NCI-H2029 (cell line): ENCODE data around the gene EFCAB13.
"Not testable (repeated sequence)": the region's sequence is repeated elsewhere in the genome, so short reads cannot be mapped to it uniquely, and the experiment has no call there.

Experiments
- DNase-seq: peaks from one replicate; lab custom pipeline; 2025; lab: John Stamatoyannopoulos, UW

EFCAB13 gene

DNA sequence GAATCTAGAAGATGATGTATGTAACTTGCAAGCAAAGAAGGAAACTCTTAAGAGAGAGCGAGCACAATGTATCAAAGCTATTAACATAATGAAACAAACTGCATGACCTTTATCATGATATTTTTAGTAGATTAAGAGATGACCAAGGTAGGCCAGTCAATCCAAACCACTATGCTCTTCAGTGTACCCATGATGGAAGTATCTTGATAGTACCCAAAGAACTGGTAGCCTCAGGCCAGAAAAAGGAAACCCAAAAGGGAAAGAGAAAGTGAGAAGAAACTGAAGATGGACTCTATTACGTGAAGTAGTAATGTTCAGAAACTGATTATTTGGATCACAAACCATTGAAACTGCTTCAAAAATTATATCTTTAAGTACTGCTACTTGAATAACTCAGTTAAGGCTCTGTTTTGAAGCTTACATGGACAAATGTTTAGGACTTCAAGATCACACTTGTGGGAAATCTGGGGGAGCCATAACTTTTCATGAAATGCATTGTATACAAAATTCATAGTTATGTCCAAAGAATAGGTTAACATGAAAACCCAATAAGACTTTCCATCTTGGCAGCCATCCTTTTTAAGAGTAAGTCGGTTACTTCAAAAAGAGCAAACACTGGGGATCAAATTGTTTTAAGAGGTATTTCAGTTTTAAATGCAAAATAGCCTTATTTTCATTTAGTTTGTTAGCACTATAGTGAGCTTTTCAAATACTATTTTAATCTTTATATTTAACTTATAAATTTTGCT lies 102.3 kb downstream of the EFCAB13 start:
- DNase-seq = not testable (repeated sequence)

GRCh38 chr17:47427985-47428384 lies 104.2 kb downstream of the EFCAB13 start:
- DNase-seq = no peak

DNA sequence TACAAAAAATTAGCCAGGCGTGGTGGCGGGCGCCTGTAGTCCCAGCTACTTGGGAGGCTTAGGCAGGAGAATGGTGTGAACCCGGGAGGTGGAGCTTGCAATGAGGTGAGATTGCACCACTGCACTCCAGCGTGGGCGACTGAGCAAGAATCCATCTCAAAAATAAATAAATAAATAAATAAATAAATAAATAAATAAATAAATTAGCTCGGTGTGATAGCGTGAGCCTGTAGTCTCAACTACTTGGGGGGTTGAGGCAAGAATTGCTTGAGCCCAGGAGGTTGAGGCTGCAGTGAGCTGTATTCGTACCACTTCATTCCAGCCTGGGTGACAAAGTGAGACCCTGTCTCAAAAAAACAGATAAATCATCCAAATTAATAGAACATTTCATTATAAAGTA lies 108.5 kb downstream of the EFCAB13 start:
- DNase-seq = not testable (repeated sequence)

DNA sequence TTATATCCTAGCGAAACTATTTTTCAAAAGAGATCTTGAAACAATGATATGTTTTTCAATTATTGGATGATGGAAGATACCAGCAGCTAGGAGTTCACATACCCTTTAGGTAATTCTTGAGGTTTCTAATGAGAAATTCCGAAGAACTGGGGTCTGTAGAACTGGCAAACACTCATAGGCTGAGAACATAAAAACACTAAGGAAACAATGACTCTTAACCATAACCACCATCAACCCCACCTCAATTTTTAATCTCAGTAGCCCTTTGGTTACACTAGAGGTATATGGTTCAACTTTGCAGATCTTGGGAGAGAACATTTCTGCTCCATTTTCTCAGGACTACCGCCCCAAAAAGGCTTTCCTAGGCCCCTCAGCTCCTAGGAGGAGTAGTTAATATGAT lies 141.4 kb downstream of the EFCAB13 start:
- DNase-seq = no peak

DNA sequence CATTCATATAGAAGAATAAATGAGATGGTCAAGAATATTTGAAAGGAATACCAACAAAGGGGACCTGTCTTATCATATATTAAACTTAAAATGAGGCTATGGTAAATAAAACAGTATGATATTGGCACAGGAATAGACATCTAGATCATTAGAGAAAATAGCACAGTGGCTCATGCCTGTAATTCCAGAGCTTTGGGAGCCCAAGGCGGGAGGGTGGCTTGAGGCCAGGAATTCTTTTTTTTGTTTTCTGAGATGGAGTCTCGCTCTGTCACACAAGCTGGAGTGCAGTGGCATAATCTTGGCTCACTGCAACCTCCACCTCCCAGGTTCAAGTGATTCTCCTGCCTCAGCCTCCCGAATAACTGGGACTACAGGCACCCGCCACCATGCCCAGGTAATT lies 143.2 kb downstream of the EFCAB13 start:
- not testable (repeated sequence) for DNase-seq

DNA sequence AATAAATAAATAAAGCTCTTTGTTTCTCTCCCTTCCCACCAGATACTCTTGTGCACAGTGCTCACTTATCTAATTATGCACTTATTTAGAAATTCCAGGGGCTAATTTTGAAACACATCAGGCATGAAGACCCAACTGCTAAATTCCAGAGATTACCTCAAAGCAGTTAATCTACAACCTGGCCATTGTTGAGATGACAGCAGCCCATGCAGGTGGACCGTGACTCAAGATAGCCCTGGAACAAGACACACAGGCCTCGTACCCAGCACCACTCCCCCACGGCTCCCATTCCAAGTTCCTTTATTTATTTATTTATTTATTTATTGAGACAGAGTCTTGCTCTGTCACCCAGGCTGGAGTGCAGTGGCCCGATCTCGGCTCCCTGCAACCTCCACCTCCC lies 147.1 kb downstream of the EFCAB13 start:
- no peak for DNase-seq

DNA sequence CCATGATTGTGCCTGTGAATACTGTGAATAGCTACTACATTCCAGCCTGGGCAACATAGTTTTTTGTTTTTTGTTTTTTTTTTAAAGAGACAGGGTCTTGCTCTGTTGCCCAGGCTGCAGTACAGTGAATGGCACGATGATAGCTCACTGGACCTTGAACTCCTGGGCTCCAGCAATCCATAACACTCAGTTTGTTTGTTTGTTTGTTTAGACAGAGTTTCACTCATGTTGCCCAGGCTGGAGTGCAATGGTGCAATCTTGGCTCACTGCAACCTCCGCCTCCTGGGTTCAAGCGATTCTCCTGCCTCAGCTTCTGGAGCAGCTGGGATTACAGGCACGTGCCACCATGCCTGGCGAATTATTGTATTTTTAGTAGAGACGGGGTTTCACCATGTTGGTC lies 148.3 kb downstream of the EFCAB13 start:
- DNase-seq = not testable (repeated sequence)
